GM19193 (cell line): ENCODE results near the gene FCHO2.

ENCODE experiments used
- POLR2A ChIP-seq: IDR thresholded peaks from 4 replicates; pipeline ENCODE4 v1.6.1; 2011; ENCODE audit not compliant: insufficient read depth, insufficient read length; ENCODE audit errors: extremely low read depth

Gene FCHO2

DNA sequence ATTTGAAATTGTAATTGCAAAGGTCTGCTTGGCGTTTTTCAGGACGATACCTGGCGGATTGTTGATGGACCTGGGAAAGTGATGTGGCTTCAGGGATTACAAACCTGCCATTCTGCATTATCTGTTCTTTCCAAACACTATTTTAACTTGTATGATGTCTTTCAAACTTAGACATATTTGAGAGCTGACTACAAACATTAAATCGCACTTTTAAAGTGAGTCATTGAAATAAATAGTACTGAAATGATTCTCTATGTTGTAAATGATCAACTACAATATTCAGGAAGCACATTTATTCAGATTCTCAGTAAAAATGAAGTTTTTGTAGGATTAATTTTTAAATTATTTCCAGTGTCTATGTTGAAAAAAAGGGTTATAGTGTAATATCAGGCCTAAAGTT lies 132.2 kb downstream of the FCHO2 start:
- TF ChIP-seq POLR2A = no peak

DNA sequence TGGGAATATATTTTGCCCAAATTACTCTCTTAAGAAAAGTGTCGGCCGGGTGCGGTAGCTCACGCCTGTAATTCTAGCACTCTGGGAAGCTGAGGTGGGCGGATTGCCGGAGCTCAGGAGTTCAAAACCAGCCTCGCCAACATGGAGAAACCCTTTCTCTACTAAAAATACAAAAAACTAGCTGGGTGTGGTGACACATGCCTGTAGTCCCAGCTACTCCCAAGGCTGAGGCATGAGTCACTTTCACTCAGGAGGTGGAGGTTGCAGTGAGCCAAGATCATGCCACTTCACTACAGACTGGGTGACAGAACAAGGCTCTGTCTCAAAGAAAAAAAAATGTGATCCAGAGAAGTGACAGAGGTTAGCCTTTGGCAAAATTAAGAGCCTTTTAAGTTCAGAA lies 138.1 kb downstream of the FCHO2 start:
- TF ChIP-seq POLR2A = no peak

- TF ChIP-seq POLR2A = no peak
Measured at GRCh38 chr5:73094415-73094814, 138.6 kb downstream of the FCHO2 start.

DNA sequence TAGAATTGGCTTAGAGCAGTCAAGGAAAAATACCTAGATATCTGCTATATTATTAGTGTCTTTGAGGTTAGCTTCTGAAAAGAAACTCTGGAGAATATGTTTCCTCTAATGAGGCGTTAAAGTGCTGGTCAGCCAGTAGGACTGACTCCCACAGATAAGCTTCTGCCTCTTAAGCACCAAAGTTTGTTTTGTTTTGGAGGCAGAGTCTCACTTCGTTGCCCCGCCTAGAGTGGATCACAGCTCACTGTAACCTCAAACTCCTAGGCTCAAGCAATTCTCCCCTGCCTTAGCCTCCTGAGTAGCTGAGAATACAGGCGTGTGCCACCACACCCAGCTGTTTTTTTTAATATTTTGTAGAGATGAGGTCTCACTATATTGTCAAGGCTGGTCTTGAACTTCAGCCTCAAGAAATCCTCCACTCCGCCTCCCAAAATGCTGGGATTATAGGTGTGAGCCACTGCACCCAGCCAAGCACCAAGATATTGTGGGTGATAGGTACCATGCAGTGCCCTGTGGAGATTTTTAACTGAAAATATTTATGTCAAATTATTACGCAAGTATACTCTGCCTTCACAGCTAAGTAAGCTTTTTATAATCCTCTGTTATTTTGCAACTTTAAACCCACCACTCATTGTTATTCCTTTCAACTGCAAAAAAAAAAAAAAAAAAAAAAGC lies 139.9 kb downstream of the FCHO2 start:
- no peak for TF ChIP-seq POLR2A

- no peak for TF ChIP-seq POLR2A
Measured at GRCh38 chr5:73096239-73096575, 140.4 kb downstream of the FCHO2 start.

DNA sequence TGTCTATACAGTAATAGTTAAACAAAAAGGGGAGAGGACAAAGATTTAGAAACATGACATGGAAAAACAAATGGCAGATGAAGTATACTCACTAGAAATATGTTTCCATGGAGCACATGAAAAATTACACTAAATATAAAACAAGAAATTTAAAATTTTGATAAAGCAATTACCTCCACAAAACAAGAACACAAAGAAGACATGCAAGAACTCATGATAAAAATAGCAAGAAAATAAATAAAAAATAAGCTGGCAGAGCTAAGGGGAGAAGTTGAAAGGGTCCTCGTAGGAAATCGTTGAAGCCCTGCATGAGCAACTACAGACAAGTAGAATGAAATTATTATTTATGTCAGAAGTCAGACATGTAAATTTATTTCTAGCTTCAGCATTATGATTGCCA lies 141.9 kb downstream of the FCHO2 start:
- no peak for TF ChIP-seq POLR2A

GRCh38 chr5:73100109-73100508 lies 144.3 kb downstream of the FCHO2 start:
- no peak for TF ChIP-seq POLR2A

GRCh38 chr5:73103870-73104299 lies 148.0 kb downstream of the FCHO2 start:
- TF ChIP-seq POLR2A = no peak

DNA sequence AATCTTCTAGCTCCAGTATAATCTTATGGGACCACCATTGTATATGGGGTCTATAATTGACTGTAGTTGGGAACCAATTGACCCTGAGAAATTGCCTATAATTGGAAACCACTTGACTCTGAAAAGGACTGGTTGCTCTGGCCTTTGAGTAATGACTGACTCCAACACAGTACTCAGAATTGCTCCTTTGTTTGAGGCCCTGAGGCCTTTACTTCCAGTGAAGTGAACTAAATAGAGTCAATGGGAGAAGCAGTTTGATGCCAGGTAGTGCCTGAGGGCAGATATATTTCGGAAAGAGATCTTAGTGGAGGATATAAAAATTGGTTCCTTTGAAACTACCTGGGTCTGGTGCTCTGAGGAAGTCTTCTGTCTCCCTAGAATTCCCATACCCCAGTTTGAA lies 148.5 kb downstream of the FCHO2 start:
- TF ChIP-seq POLR2A = no peak

DNA sequence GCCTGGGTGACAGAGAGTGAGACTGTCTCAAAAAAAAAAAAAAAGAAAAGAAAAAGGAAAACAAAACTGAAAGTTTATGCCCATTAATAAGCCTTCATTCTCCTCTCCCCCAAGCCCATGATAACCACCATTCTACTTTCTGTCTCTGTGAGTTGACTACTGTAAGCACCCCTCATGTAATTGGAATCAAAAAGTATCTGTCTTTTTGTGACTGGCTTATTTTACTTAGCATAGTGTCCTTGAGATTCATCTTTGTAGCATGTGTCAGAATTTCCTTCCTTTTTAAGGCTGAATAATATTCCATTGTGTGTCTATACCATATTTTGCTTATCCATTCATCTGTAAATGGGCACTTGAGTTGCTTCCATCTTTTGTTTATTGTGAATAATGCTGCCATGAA lies 150.5 kb downstream of the FCHO2 start:
- no peak for TF ChIP-seq POLR2A

- no peak for TF ChIP-seq POLR2A
Measured at GRCh38 chr5:73110190-73110589, 154.3 kb downstream of the FCHO2 start.

GRCh38 chr5:73111536-73111935 lies 155.7 kb downstream of the FCHO2 start:
- TF ChIP-seq POLR2A = no peak

DNA sequence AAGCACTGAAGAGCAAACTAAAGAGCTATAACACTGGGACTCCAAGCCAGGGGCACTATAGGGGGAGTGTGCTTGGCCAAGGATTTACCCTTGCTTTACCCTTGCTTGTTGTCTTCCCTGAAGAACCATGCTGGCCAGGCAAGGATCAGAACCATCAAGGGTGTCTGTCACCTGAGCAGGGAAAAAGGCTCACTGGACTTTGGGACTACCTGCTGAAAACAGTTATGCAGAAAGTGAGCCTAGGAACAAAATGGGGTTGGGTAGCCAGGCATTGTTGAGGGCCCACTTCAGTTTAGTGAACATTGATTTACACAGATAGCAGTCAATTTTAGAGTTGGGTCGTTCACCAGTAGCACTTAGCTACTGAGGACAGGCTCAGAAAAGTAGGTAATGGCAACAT lies 156.5 kb downstream of the FCHO2 start:
- TF ChIP-seq POLR2A = no peak

- TF ChIP-seq POLR2A = no peak
Measured at GRCh38 chr5:73114044-73114688, 158.3 kb downstream of the FCHO2 start.

GRCh38 chr5:73115399-73116051 lies 159.7 kb downstream of the FCHO2 start:
- TF ChIP-seq POLR2A = no peak

DNA sequence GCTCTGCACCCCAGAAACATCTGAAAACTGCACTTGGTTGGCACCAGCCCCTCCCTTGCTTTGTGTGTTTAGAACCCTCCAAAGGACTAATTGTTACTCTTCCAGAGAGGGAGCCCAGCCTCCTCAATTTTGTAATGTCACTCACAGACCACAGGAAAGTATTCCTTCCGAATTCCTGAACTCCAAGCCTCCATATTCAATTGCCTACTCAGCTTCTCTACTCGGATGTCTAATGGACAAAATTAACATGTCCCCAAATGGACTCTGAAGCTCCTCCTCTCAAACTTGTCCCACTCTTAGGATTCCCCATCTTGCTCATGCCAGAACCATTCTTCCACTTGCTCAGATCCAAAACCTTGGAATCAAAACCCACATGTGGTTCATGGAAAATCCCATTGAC lies 160.7 kb downstream of the FCHO2 start:
- no peak for TF ChIP-seq POLR2A
